ENCODE measurements around the gene TMEM86B.

DNA sequence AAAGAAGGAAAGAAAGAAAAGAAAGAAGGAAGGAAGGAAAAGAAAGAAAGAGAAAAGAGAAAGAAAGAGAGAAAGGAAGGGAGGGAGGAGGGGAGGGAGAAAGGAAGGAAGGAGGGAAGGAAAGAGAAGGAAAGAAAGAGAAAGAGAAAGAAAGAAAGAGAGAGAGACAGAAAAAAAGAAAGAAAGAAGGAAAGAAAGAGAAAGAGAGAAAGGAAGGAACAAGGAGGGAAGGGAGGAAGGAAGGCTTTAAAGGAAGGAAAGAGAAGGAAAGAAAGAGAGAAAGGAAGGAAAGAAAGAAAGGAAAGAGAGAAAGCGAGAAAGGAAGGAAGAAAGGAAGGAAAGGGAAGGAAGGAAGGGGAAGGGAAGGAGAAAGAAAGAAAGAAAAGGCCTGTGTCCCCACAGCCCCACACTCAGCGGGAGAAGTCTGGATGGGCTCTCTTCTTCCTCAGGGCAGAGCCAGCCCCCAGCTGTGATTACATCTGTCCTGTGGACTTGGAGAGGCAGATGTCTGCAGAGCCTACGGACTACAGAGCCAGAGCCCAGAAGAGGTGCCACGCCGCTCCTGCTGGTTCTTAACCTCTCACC, 28.9 kb downstream of the TMEM86B start:
- TF ChIP-seq, protein P1, sequence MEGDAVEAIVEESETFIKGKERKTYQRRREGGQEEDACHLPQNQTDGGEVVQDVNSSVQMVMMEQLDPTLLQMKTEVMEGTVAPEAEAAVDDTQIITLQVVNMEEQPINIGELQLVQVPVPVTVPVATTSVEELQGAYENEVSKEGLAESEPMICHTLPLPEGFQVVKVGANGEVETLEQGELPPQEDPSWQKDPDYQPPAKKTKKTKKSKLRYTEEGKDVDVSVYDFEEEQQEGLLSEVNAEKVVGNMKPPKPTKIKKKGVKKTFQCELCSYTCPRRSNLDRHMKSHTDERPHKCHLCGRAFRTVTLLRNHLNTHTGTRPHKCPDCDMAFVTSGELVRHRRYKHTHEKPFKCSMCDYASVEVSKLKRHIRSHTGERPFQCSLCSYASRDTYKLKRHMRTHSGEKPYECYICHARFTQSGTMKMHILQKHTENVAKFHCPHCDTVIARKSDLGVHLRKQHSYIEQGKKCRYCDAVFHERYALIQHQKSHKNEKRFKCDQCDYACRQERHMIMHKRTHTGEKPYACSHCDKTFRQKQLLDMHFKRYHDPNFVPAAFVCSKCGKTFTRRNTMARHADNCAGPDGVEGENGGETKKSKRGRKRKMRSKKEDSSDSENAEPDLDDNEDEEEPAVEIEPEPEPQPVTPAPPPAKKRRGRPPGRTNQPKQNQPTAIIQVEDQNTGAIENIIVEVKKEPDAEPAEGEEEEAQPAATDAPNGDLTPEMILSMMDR (IDR thresholded peaks at IDR 0.05; ENCODE audit: insufficient read depth, low read depth, low read length), result no peak
- TF ChIP-seq EZH2 (IDR thresholded peaks at IDR 0.05; ENCODE audit: insufficient read depth, low read length), result no peak
